H1 (cell line): ENCODE measurements around the gene SMR3A. TPM values are rescaled to one million over a fixed set of nuclear protein-coding genes. Genes with fewer than 3 reads are reported as not detected.

Source experiments
- EZH2 ChIP-seq: fragments of 200-600 bp; sonication (generic); IDR thresholded peaks from 2 replicates; pipeline ENCODE4 v1.7.1; 2012; ENCODE audit warnings: low read depth, mild to moderate bottlenecking, moderate library complexity, low read length, inconsistent platforms; ENCODE audit not compliant: severe bottlenecking
- SP2 ChIP-seq: IDR thresholded peaks from 2 replicates; pipeline ENCODE4 v1.6.1; 2012; ENCODE audit warnings: mild to moderate bottlenecking, low read length, inconsistent platforms
- polyA plus RNA-seq, 7 experiments: library from polyadenylated mRNA; depleted of rRNA in 3 of 7; stranded (reverse) in 5 of 7; unstranded in 2 of 7; fragments of >200 nt in 5 of 7; fragments of 200-250 nt in 2 of 7; gene quantifications; 1 replicate in 5 of 7; 2 replicates in 1 of 7; 4 replicates in 1 of 7; pipeline versions ENCODE4 v1.2.1 to v1.2.3, GENCODE V29; 2011 to 2013; ENCODE audit warnings: missing spikeins in 2 of 7, mixed read lengths in 2 of 7
- total RNA-seq: library from RNA; stranded (reverse); fragmentation: NEBNext Ultra II Directional; extraction: Animal tissue kit (Norgen Biotek cat#: 25700); gene quantifications from 2 replicates; pipeline ENCODE4 v1.2.1, GENCODE V29; 2021

The SMR3A gene
- total and polyA plus RNA-seq, 2 of the 8 experiments (the other 6 are each of a cell fraction or from before 2014, with no cell fraction given): not detected

DNA sequence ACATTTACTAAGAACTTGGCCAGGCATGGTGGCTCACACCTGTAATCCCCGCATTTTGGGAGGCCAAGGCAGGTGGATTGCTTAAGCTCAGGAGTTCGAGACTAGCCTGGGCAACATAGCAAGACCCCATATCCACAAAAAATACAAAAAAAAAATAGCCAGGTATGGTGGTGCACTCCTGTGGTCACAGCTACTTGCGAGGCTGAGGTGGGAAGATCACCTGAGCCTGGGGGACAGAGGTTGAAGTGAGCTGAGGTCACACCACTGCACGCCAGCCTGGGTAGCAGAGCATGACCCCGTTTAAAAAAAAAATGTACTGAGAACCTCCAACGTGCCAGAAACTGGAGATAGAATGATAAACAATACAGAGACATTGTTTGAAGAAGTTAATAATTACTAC, 45.2 kb downstream of the SMR3A start (continued):
- no peak for TF ChIP-seq SP2
- TF ChIP-seq EZH2: no peak

Other genes with a start within 250 kb of the SMR3A start
- gene PRR27, start 206.5 kb upstream of the SMR3A start, total RNA-seq: not detected in 2 replicates
- not detected in 2 replicates for gene PRR27, start 206.5 kb upstream of the SMR3A start, polyA plus RNA-seq (2011; rRNA removed)
- not detected in 2 replicates for gene ODAM, start 165.0 kb upstream of the SMR3A start, total RNA-seq
- 0.21 TPM in 1 of 2 replicates, not detected in the other for gene ODAM, start 165.0 kb upstream of the SMR3A start, polyA plus RNA-seq (2011; rRNA removed)
- not detected in 2 replicates for gene FDCSP, start 134.6 kb upstream of the SMR3A start, total RNA-seq
- not detected in 2 replicates for gene FDCSP, start 134.6 kb upstream of the SMR3A start, polyA plus RNA-seq (2011; rRNA removed)
- not detected in 2 replicates for gene CSN3, start 118.2 kb upstream of the SMR3A start, total RNA-seq
- gene CSN3, start 118.2 kb upstream of the SMR3A start, polyA plus RNA-seq (2011; rRNA removed): not detected in 2 replicates
- not detected in 2 replicates for gene CABS1, start 25.8 kb upstream of the SMR3A start, total RNA-seq
- 0.03 TPM in 1 of 2 replicates, not detected in the other for gene CABS1, start 25.8 kb upstream of the SMR3A start, polyA plus RNA-seq (2011; rRNA removed)
- gene SMR3B, start 22.4 kb downstream of the SMR3A start, total RNA-seq: not detected in 2 replicates
- not detected in 2 replicates for gene SMR3B, start 22.4 kb downstream of the SMR3A start, polyA plus RNA-seq (2011; rRNA removed)
- gene OPRPN, start 37.2 kb downstream of the SMR3A start, total RNA-seq: not detected in 2 replicates
- gene OPRPN, start 37.2 kb downstream of the SMR3A start, polyA plus RNA-seq (2011; rRNA removed): not detected in 2 replicates
- gene MUC7, start 111.4 kb downstream of the SMR3A start, total RNA-seq: not detected in 2 replicates
- not detected in 2 replicates for gene MUC7, start 111.4 kb downstream of the SMR3A start, polyA plus RNA-seq (2011; rRNA removed)
- not detected in 2 replicates for gene AMTN, start 157.8 kb downstream of the SMR3A start, total RNA-seq
- gene AMTN, start 157.8 kb downstream of the SMR3A start, polyA plus RNA-seq (2011; rRNA removed): not detected in 2 replicates
- not detected in 2 replicates for gene AMBN, start 231.5 kb downstream of the SMR3A start, total RNA-seq
- gene AMBN, start 231.5 kb downstream of the SMR3A start, polyA plus RNA-seq (2011; rRNA removed): not detected in 2 replicates